ENCODE results near the gene TBX4. TPM values are rescaled to one million over a fixed set of nuclear protein-coding genes. Genes with fewer than 3 reads are reported as not detected.

Gene TBX4
- polyA plus RNA-seq, 1 donor (not counting 4 experiments of a cell fraction or from before 2014, with no cell fraction given), result 0.04 TPM

GRCh38 chr17:61420745-61421398, 31.4 kb upstream of the TBX4 start:
- H2AFZ ChIP-seq (ENCODE audit: control insufficient read depth, low read length), result no peak overlapping the region
- no peaks in the 10 kb centered on the region for H4K20me1 ChIP-seq (ENCODE audit: control insufficient read depth, extremely low read depth, insufficient read depth, low read length)
- H3K4me1 ChIP-seq (ENCODE audit: control insufficient read depth, extremely low read depth, insufficient read depth, low read length), result no peaks in the 10 kb centered on the region
- no peak overlapping the region for H3K9ac ChIP-seq (ENCODE audit: control insufficient read depth, extremely low read depth, insufficient read depth, low read length)
- no peak overlapping the region for H3K27ac ChIP-seq (ENCODE audit: control insufficient read depth, insufficient read depth, low read length)
- H3K36me3 ChIP-seq (ENCODE audit: control insufficient read depth in 2 of 2, extremely low read depth in 1 of 2, insufficient read depth in 2 of 2, low read length in 2 of 2), result no peaks in the 10 kb centered on the region
- TF ChIP-seq EZH2 (IDR thresholded peaks at IDR 0.05; ENCODE audit: low read length) (no peak), CTCF (optimal IDR thresholded peaks at IDR 0.05 in 1 of 3, IDR thresholded peaks at IDR 0.05 in 1 of 3, conservative IDR thresholded peaks at IDR 0.05 in 1 of 3; ENCODE audit: extremely low read depth in 1 of 3, insufficient read depth in 2 of 3, low read length in 3 of 3) (no peak)
- H3K9me1 ChIP-seq (ENCODE audit: control insufficient read depth, extremely low read depth, insufficient read depth, low read length), result no peaks in the 10 kb centered on the region
- FAIRE-seq (no peak), DNase-seq (ENCODE audit: low read depth, low spot score) (no peak)
- H3K79me2 ChIP-seq (ENCODE audit: control insufficient read depth, insufficient read depth, low read length), result no peaks in the 10 kb centered on the region
- H3K4me3 ChIP-seq (ENCODE audit: control insufficient read depth in 2 of 3, extremely low read depth in 1 of 3, insufficient read depth in 2 of 3, low read depth in 1 of 3, low read length in 3 of 3), result no peak overlapping the region
- H3K9me3 ChIP-seq (ENCODE audit: control insufficient read depth, low read depth, low read length), result no peaks in the 10 kb centered on the region
- dilution Hi-C loops (cut with MboI; ENCODE audit: extremely low pct_ligation_motif_present, low sequenced_read_pairs), result no loop called here
- H3K27me3 ChIP-seq (ENCODE audit: control insufficient read depth, extremely low read depth, insufficient read depth, low read length), result no peaks in the 10 kb centered on the region
- no peak overlapping the region for H3K4me2 ChIP-seq (ENCODE audit: control insufficient read depth, extremely low read depth, insufficient read depth, low read depth, low read length)

- dilution Hi-C loops (cut with MboI; ENCODE audit: extremely low pct_ligation_motif_present, low sequenced_read_pairs), result no loop called here
Observed at GRCh38 chr17:61421460-61421859, 30.8 kb upstream of the TBX4 start.

More at GRCh38 chr17:61421460-61421859, 30.8 kb upstream of the TBX4 start:
- Histone ChIP-seq H3K9me3 (ENCODE audit: control insufficient read depth, low read depth, low read length) (no peaks in the 10 kb centered on the region), H3K4me1 (ENCODE audit: control insufficient read depth, extremely low read depth, insufficient read depth, low read length) (no peaks in the 10 kb centered on the region), H3K4me3 (ENCODE audit: control insufficient read depth in 2 of 3, extremely low read depth in 1 of 3, insufficient read depth in 2 of 3, low read depth in 1 of 3, low read length in 3 of 3) (no peak overlapping the region), H3K9ac (ENCODE audit: control insufficient read depth, extremely low read depth, insufficient read depth, low read length) (no peak overlapping the region), H3K27me3 (ENCODE audit: control insufficient read depth, extremely low read depth, insufficient read depth, low read length) (no peaks in the 10 kb centered on the region), H3K27ac (ENCODE audit: control insufficient read depth, insufficient read depth, low read length) (no peak overlapping the region), H3K36me3 (ENCODE audit: control insufficient read depth in 2 of 2, extremely low read depth in 1 of 2, insufficient read depth in 2 of 2, low read length in 2 of 2) (no peaks in the 10 kb centered on the region), H3K79me2 (ENCODE audit: control insufficient read depth, insufficient read depth, low read length) (no peaks in the 10 kb centered on the region), H3K9me1 (ENCODE audit: control insufficient read depth, extremely low read depth, insufficient read depth, low read length) (no peaks in the 10 kb centered on the region), H4K20me1 (ENCODE audit: control insufficient read depth, extremely low read depth, insufficient read depth, low read length) (no peaks in the 10 kb centered on the region), H2AFZ (ENCODE audit: control insufficient read depth, low read length) (no peak overlapping the region), H3K4me2 (ENCODE audit: control insufficient read depth, extremely low read depth, insufficient read depth, low read depth, low read length) (no peak overlapping the region)
- FAIRE-seq (no peak), DNase-seq (ENCODE audit: low read depth, low spot score) (no peak)
- TF ChIP-seq CTCF (optimal IDR thresholded peaks at IDR 0.05 in 1 of 3, IDR thresholded peaks at IDR 0.05 in 1 of 3, conservative IDR thresholded peaks at IDR 0.05 in 1 of 3; ENCODE audit: extremely low read depth in 1 of 3, insufficient read depth in 2 of 3, low read length in 3 of 3) (no peak), EZH2 (IDR thresholded peaks at IDR 0.05; ENCODE audit: low read length) (no peak)
